Measurements from ENCODE around the gene SLC29A2.

The SLC29A2 gene

GRCh38 chr11:66314561-66315497, 56.7 kb downstream of the SLC29A2 start:
- H2AFZ ChIP-seq (ENCODE audit: low read length), result no peak overlapping the region
- no peak overlapping the region for H3K4me2 ChIP-seq (ENCODE audit: insufficient read depth, low read length, poor library complexity, severe bottlenecking)
- no CpG with 5 or more reads among the region's 17 CpGs for WGBS, 2 donors (ENCODE audit: extremely low coverage in 2 of 2, insufficient read length in 2 of 2, insufficient replicate concordance in 1 of 2)
- H4K8ac ChIP-seq (ENCODE audit: low read depth, low read length), result no peak overlapping the region
- no peak overlapping the region for H3K23ac ChIP-seq (ENCODE audit: low read depth, low read length, poor library complexity)
- H2BK12ac ChIP-seq (ENCODE audit: low read length), result peak overlapping the region; percentile 89
- H3K27ac ChIP-seq (replicated peaks; ENCODE audit: low read length), result no peak overlapping the region
- peaks cover 0 to 2% (median 0%) of the 10 kb centered on the region in 3 experiments for H3K27me3 ChIP-seq (ENCODE audit: control insufficient read depth in 3 of 3, insufficient read depth in 3 of 3, low read depth in 1 of 3, low read length in 3 of 3)
- DNase-seq (ENCODE audit: low spot score), result no peak
- H3K4me3 ChIP-seq (ENCODE audit: low read length in 2 of 2), result no peak overlapping the region
- no peak overlapping the region for H3K14ac ChIP-seq (ENCODE audit: low read length)
- peak overlapping the region; percentile 68 for H2BK120ac ChIP-seq (ENCODE audit: low read depth, low read length)
- peak overlapping the region; percentile 60 for H3K4ac ChIP-seq (ENCODE audit: low read length)
- no peaks in the 10 kb centered on the region for H3K79me1 ChIP-seq (ENCODE audit: low read depth, low read length)
- peak overlapping the region; percentile 88 for H2BK15ac ChIP-seq (ENCODE audit: low read length)
- H2BK5ac ChIP-seq (ENCODE audit: low read length), result peak overlapping the region; percentile 59
- H3K36me3 ChIP-seq (replicated peaks in 1 of 2; ENCODE audit: control insufficient read depth in 2 of 2, insufficient read depth in 2 of 2, low read length in 2 of 2), result no peaks in the 10 kb centered on the region
- H4K91ac ChIP-seq (ENCODE audit: low read depth, low read length, poor library complexity), result peak overlapping the region; percentile 80
- H3K4me1 ChIP-seq (ENCODE audit: control insufficient read depth in 2 of 2, insufficient read depth in 1 of 2, low read depth in 1 of 2, low read length in 2 of 2), result peaks cover 22 to 30% of the 10 kb centered on the region in 2 donors
- no peaks in the 10 kb centered on the region for H3K9me3 ChIP-seq (replicated peaks in 1 of 2; ENCODE audit: control insufficient read depth in 2 of 2, insufficient read depth in 1 of 2, low read depth in 1 of 2, low read length in 2 of 2)
- H3K9ac ChIP-seq (ENCODE audit: low read depth, low read length, poor library complexity), result peak overlapping the region; percentile 45
- H2AK5ac ChIP-seq (ENCODE audit: low read depth, low read length), result peak overlapping the region; percentile 98
- H3K18ac ChIP-seq (ENCODE audit: low read length), result peak overlapping the region; percentile 38

DNA sequence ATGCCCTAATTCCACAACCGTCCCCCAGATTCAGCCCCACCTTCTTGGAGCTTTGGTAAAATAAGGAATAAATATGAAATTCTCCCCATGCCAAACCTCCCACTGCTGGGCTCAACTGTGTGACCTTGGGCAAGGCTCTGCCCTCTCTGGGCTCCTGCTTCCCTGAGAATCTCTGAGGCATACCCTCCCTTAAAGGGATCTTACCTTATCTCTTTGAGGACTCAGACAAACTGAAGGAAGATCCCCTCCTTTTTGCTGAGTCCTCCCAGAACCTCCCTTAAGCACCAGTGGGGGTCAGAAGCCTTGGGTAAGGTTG, 57.4 kb downstream of the SLC29A2 start:
- H2BK15ac ChIP-seq (ENCODE audit: low read length), result peak overlapping the region; percentile 96
- H3K4me2 ChIP-seq (ENCODE audit: insufficient read depth, low read length, poor library complexity, severe bottlenecking), result no peak overlapping the region
- no peak for DNase-seq (ENCODE audit: low spot score)
- H3K27ac ChIP-seq (replicated peaks; ENCODE audit: low read length), result no peak overlapping the region
- H3K23ac ChIP-seq (ENCODE audit: low read depth, low read length, poor library complexity), result no peak overlapping the region
- H3K36me3 ChIP-seq (replicated peaks in 1 of 2; ENCODE audit: control insufficient read depth in 2 of 2, insufficient read depth in 2 of 2, low read length in 2 of 2), result no peaks in the 10 kb centered on the region
- H3K9ac ChIP-seq (ENCODE audit: low read depth, low read length, poor library complexity), result no peak overlapping the region
- H3K4ac ChIP-seq (ENCODE audit: low read length), result no peak overlapping the region
- H2BK120ac ChIP-seq (ENCODE audit: low read depth, low read length), result peak overlapping the region; percentile 93
- H2AK5ac ChIP-seq (ENCODE audit: low read depth, low read length), result peak overlapping the region; percentile 98
- H2AFZ ChIP-seq (ENCODE audit: low read length), result no peak overlapping the region
- H2BK5ac ChIP-seq (ENCODE audit: low read length), result peak overlapping the region; percentile 59
- peak overlapping the region; percentile 97 for H3K18ac ChIP-seq (ENCODE audit: low read length)
- H3K27me3 ChIP-seq (ENCODE audit: control insufficient read depth in 3 of 3, insufficient read depth in 3 of 3, low read depth in 1 of 3, low read length in 3 of 3), result peaks cover 0 to 2% (median 0%) of the 10 kb centered on the region in 3 experiments
- H4K91ac ChIP-seq (ENCODE audit: low read depth, low read length, poor library complexity), result no peak overlapping the region
- no peaks in the 10 kb centered on the region for H3K79me1 ChIP-seq (ENCODE audit: low read depth, low read length)
- no peak overlapping the region for H2BK12ac ChIP-seq (ENCODE audit: low read length)
- no peak overlapping the region for H3K14ac ChIP-seq (ENCODE audit: low read length)
- H3K4me3 ChIP-seq (ENCODE audit: low read length in 2 of 2), result no peak overlapping the region
- no peak overlapping the region for H4K8ac ChIP-seq (ENCODE audit: low read depth, low read length)
- WGBS, 2 donors (ENCODE audit: extremely low coverage in 2 of 2, insufficient read length in 2 of 2, insufficient replicate concordance in 1 of 2), result no CpG with 5 or more reads among the region's 1 CpG
- H3K9me3 ChIP-seq (replicated peaks in 1 of 2; ENCODE audit: control insufficient read depth in 2 of 2, insufficient read depth in 1 of 2, low read depth in 1 of 2, low read length in 2 of 2), result no peaks in the 10 kb centered on the region
- H3K4me1 ChIP-seq (ENCODE audit: control insufficient read depth in 2 of 2, insufficient read depth in 1 of 2, low read depth in 1 of 2, low read length in 2 of 2), result peaks cover 22 to 30% of the 10 kb centered on the region in 2 donors

- Histone ChIP-seq H3K27ac (replicated peaks; ENCODE audit: low read length) (peak overlapping the region; percentile 93), H4K8ac (ENCODE audit: low read depth, low read length) (peak overlapping the region; percentile 70), H3K14ac (ENCODE audit: low read length) (no peak overlapping the region), H3K4me1 (ENCODE audit: control insufficient read depth in 2 of 2, insufficient read depth in 1 of 2, low read depth in 1 of 2, low read length in 2 of 2) (peaks cover 22 to 28% of the 10 kb centered on the region in 2 donors), H3K23ac (ENCODE audit: low read depth, low read length, poor library complexity) (peak overlapping the region; percentile 45), H2BK120ac (ENCODE audit: low read depth, low read length) (peak overlapping the region; percentile 93), H3K36me3 (replicated peaks in 1 of 2; ENCODE audit: control insufficient read depth in 2 of 2, insufficient read depth in 2 of 2, low read length in 2 of 2) (no peaks in the 10 kb centered on the region), H2BK15ac (ENCODE audit: low read length) (peak overlapping the region; percentile 96), H3K4me3 (ENCODE audit: low read length in 2 of 2) (peak overlapping the region; percentile 38 to 55), H4K91ac (ENCODE audit: low read depth, low read length, poor library complexity) (no peak overlapping the region), H2AK5ac (ENCODE audit: low read depth, low read length) (peak overlapping the region; percentile 94), H3K9me3 (replicated peaks in 1 of 2; ENCODE audit: control insufficient read depth in 2 of 2, insufficient read depth in 1 of 2, low read depth in 1 of 2, low read length in 2 of 2) (no peaks in the 10 kb centered on the region), H3K4me2 (ENCODE audit: insufficient read depth, low read length, poor library complexity, severe bottlenecking) (peak overlapping the region; percentile 43), H3K79me1 (ENCODE audit: low read depth, low read length) (no peaks in the 10 kb centered on the region), H2BK12ac (ENCODE audit: low read length) (peak overlapping the region; percentile 86), H3K4ac (ENCODE audit: low read length) (peak overlapping the region; percentile 86), H2AFZ (ENCODE audit: low read length) (peak overlapping the region; percentile 81), H3K9ac (ENCODE audit: low read depth, low read length, poor library complexity) (peak overlapping the region; percentile 79), H3K27me3 (ENCODE audit: control insufficient read depth in 3 of 3, insufficient read depth in 3 of 3, low read depth in 1 of 3, low read length in 3 of 3) (peaks cover 0 to 2% (median 0%) of the 10 kb centered on the region in 3 experiments), H2BK5ac (ENCODE audit: low read length) (no peak overlapping the region), H3K18ac (ENCODE audit: low read length) (peak overlapping the region; percentile 97)
- DNase-seq (ENCODE audit: low spot score), result peak; percentile 51
- WGBS, 2 donors (ENCODE audit: extremely low coverage in 2 of 2, insufficient read length in 2 of 2, insufficient replicate concordance in 1 of 2), result no CpG with 5 or more reads among the region's 38 CpGs
Measured at GRCh38 chr11:66313321-66314185, 58.0 kb downstream of the SLC29A2 start.

All from neuronal stem cell (in vitro differentiated cells).